ENCODE measurements around the gene QKI.
"Not testable (repeated sequence)": the region's sequence is repeated elsewhere in the genome, so short reads cannot be mapped to it uniquely, and the experiment has no call there.

Gene QKI

GRCh38 chr6:163589387-163589786 lies 174.9 kb downstream of the QKI start:
- Histone ChIP-seq H3K27ac (no peak overlapping the region), H3K4me3 (no peak overlapping the region)

- not testable (repeated sequence) for H3K4me3 ChIP-seq, H3K27ac ChIP-seq
Measured at GRCh38 chr6:163590132-163590531, 175.6 kb downstream of the QKI start.

- Histone ChIP-seq H3K4me3 (no peak overlapping the region), H3K27ac (no peak overlapping the region)
Measured at GRCh38 chr6:163592872-163593271, 178.4 kb downstream of the QKI start.

GRCh38 chr6:163596174-163596573 lies 181.7 kb downstream of the QKI start:
- Histone ChIP-seq H3K4me3 (no peak overlapping the region), H3K27ac (no peak overlapping the region)

GRCh38 chr6:163599136-163599535 lies 184.6 kb downstream of the QKI start:
- Histone ChIP-seq H3K27ac (no peak overlapping the region), H3K4me3 (no peak overlapping the region)

- no peak overlapping the region for H3K27ac ChIP-seq
Measured at GRCh38 chr6:163599684-163600083, 185.2 kb downstream of the QKI start.

GRCh38 chr6:163600331-163600730 lies 185.8 kb downstream of the QKI start:
- Histone ChIP-seq H3K4me3 (no peak overlapping the region), H3K27ac (no peak overlapping the region)

More at GRCh38 chr6:163599684-163600083, 185.2 kb downstream of the QKI start:
- no peak overlapping the region for H3K4me3 ChIP-seq

- Histone ChIP-seq H3K27ac (no peak overlapping the region), H3K4me3 (no peak overlapping the region)
Measured at GRCh38 chr6:163600781-163601180, 186.3 kb downstream of the QKI start.

GRCh38 chr6:163602851-163603250 lies 188.3 kb downstream of the QKI start:
- no peak overlapping the region for H3K4me3 ChIP-seq
- H3K27ac ChIP-seq = no peak overlapping the region

GRCh38 chr6:163603395-163603794 lies 188.9 kb downstream of the QKI start:
- Histone ChIP-seq H3K27ac (no peak overlapping the region), H3K4me3 (no peak overlapping the region)

- H3K27ac ChIP-seq = no peak overlapping the region
- no peak overlapping the region for H3K4me3 ChIP-seq
Measured at GRCh38 chr6:163605385-163606097, 191.0 kb downstream of the QKI start.

GRCh38 chr6:163607792-163608191 lies 193.3 kb downstream of the QKI start:
- Histone ChIP-seq H3K27ac (no peak overlapping the region), H3K4me3 (no peak overlapping the region)

GRCh38 chr6:163608204-163608644 lies 193.7 kb downstream of the QKI start:
- Histone ChIP-seq H3K4me3 (no peak overlapping the region), H3K27ac (no peak overlapping the region)

- no peak overlapping the region for H3K4me3 ChIP-seq
- H3K27ac ChIP-seq = no peak overlapping the region
Measured at GRCh38 chr6:163612200-163612599, 197.7 kb downstream of the QKI start.

GRCh38 chr6:163613025-163613424 lies 198.5 kb downstream of the QKI start:
- H3K4me3 ChIP-seq = no peak overlapping the region
- no peak overlapping the region for H3K27ac ChIP-seq

GRCh38 chr6:163613668-163614067 lies 199.2 kb downstream of the QKI start:
- no peak overlapping the region for H3K27ac ChIP-seq
- H3K4me3 ChIP-seq = no peak overlapping the region

- Histone ChIP-seq H3K4me3 (no peak overlapping the region), H3K27ac (no peak overlapping the region)
Measured at GRCh38 chr6:163616452-163616851, 201.9 kb downstream of the QKI start.

- H3K4me3 ChIP-seq = no peak overlapping the region
- no peak overlapping the region for H3K27ac ChIP-seq
Measured at GRCh38 chr6:163617549-163617948, 203.0 kb downstream of the QKI start.

- Histone ChIP-seq H3K27ac (no peak overlapping the region), H3K4me3 (no peak overlapping the region)
Measured at GRCh38 chr6:163620101-163620500, 205.6 kb downstream of the QKI start.

- no peak overlapping the region for H3K4me3 ChIP-seq
- no peak overlapping the region for H3K27ac ChIP-seq
Measured at GRCh38 chr6:163620670-163621330, 206.3 kb downstream of the QKI start.

GRCh38 chr6:163625265-163625664 lies 210.7 kb downstream of the QKI start:
- H3K27ac ChIP-seq = no peak overlapping the region
- no peak overlapping the region for H3K4me3 ChIP-seq
